Measurements from ENCODE around the gene FAM219A. TPM values are rescaled to one million over a fixed set of nuclear protein-coding genes. Genes with fewer than 3 reads are reported as not detected.
"Not testable (repeated sequence)": the region's sequence is repeated elsewhere in the genome, so short reads cannot be mapped to it uniquely, and the experiment has no call there.

Gene FAM219A
- total RNA-seq, 1 experiment from 2014 or later, result 63.3 TPM

DNA sequence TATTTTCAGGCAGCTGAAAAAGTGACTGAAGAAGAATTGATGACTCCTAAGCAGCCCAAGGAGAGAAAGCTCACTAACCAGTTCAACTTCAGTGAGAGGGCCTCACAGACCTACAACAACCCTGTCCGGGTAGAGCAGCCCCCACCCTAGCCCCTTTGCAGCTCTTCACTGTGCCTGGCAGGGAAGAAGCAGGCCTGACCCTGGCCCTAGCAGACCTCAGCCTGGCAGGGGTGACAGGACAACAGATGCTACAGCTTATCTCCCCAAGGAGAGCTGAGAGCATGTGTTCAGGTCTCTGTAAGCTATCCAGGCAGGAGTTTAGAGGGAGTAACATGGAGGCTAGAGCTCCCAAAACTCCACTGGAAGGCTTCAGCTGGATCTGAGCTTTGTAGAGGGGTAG, 32.0 kb upstream of the FAM219A start:
- TF ChIP-seq EZH2 (IDR thresholded peaks at IDR 0.05; ENCODE audit: borderline replicate concordance, low read depth, low read length, poor library complexity, severe bottlenecking) (no peak), CTCF (conservative IDR thresholded peaks at IDR 0.05; ENCODE audit: low read depth, low read length) (no peak)
- Histone ChIP-seq H3K27ac (ENCODE audit: low read depth, low read length, poor library complexity, severe bottlenecking) (no peak overlapping the region), H3K27me3 (replicated peaks; ENCODE audit: insufficient read depth, low read depth, low read length, poor library complexity) (peaks cover 16% of the 10 kb centered on the region), H3K4me1 (ENCODE audit: insufficient read depth, low read length, poor library complexity, severe bottlenecking) (no peaks in the 10 kb centered on the region), H3K9me3 (ENCODE audit: low read depth, low read length, poor library complexity, severe bottlenecking) (no peaks in the 10 kb centered on the region), H3K36me3 (ENCODE audit: insufficient read depth, low read length, poor library complexity, severe bottlenecking) (no peaks in the 10 kb centered on the region), H3K4me3 (ENCODE audit: low read depth, low read length, poor library complexity, severe bottlenecking) (no peak overlapping the region)
- no TSS peak for BruUV-seq (replicated peaks)
- no peak for DNase-seq (ENCODE audit: low spot score)
- intact Hi-C loops (cut with micrococcal nuclease; ENCODE audit: unreplicated experiment), result no loop called here
- ChIA-PET CTCF (interaction anchor here (1.1 kb wide), 1 partner anchor 86 kb away, joined by 4 read pairs; no protein-coding TSS in a partner anchor), POLR2A (ENCODE audit: low non-redundant PET) (no interaction called here)

- Histone ChIP-seq H3K27ac (ENCODE audit: low read depth, low read length, poor library complexity, severe bottlenecking) (no peak overlapping the region), H3K9me3 (ENCODE audit: low read depth, low read length, poor library complexity, severe bottlenecking) (no peaks in the 10 kb centered on the region), H3K4me1 (ENCODE audit: insufficient read depth, low read length, poor library complexity, severe bottlenecking) (no peaks in the 10 kb centered on the region), H3K36me3 (ENCODE audit: insufficient read depth, low read length, poor library complexity, severe bottlenecking) (no peaks in the 10 kb centered on the region), H3K27me3 (replicated peaks; ENCODE audit: insufficient read depth, low read depth, low read length, poor library complexity) (peaks cover 16% of the 10 kb centered on the region), H3K4me3 (ENCODE audit: low read depth, low read length, poor library complexity, severe bottlenecking) (no peak overlapping the region)
- no TSS peak for BruUV-seq (replicated peaks)
- DNase-seq (ENCODE audit: low spot score), result no peak
- TF ChIP-seq EZH2 (IDR thresholded peaks at IDR 0.05; ENCODE audit: borderline replicate concordance, low read depth, low read length, poor library complexity, severe bottlenecking) (no peak), CTCF (conservative IDR thresholded peaks at IDR 0.05; ENCODE audit: low read depth, low read length) (no peak)
- ChIA-PET POLR2A (ENCODE audit: low non-redundant PET) (no interaction called here), CTCF (no interaction called here)
- intact Hi-C loops (cut with micrococcal nuclease; ENCODE audit: unreplicated experiment), result no loop called here
These were observed 28.2 kb upstream of the FAM219A start for GRCh38 chr9:34486572-34486971.

DNA sequence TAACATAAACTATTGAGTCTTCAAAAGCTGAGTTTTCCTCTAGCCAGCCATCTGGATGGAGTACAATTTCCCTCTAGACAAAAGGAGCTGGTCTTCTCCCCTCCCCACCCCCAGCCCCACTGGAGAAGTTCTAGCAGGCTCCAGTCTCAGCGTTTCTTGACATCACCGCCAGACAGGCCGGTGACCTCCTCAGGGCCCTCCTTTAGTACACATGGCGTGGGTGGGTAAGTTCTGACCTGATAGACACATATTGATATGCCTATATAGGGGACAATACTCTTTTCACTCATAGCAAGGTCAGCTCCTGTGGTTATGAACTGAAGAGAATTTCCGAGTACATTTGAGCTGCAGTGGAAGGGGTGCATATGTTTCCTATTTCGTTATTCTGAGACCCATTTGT, 27.5 kb upstream of the FAM219A start:
- POLR2A ChIA-PET (ENCODE audit: low non-redundant PET), result no interaction called here
- no TSS peak for BruUV-seq (replicated peaks)
- no peak overlapping the region for H3K4me3 ChIP-seq (ENCODE audit: low read depth, low read length, poor library complexity, severe bottlenecking)
- no peaks in the 10 kb centered on the region for H3K9me3 ChIP-seq (ENCODE audit: low read depth, low read length, poor library complexity, severe bottlenecking)
- no peaks in the 10 kb centered on the region for H3K36me3 ChIP-seq (ENCODE audit: insufficient read depth, low read length, poor library complexity, severe bottlenecking)
- H3K27ac ChIP-seq (ENCODE audit: low read depth, low read length, poor library complexity, severe bottlenecking), result no peak overlapping the region
- no peak for DNase-seq (ENCODE audit: low spot score)
- intact Hi-C loops (cut with micrococcal nuclease; ENCODE audit: unreplicated experiment), result no loop called here
- CTCF ChIA-PET, result no interaction called here
- peaks cover 16% of the 10 kb centered on the region for H3K27me3 ChIP-seq (replicated peaks; ENCODE audit: insufficient read depth, low read depth, low read length, poor library complexity)
- TF ChIP-seq EZH2 (IDR thresholded peaks at IDR 0.05; ENCODE audit: borderline replicate concordance, low read depth, low read length, poor library complexity, severe bottlenecking), result no peak
- no peaks in the 10 kb centered on the region for H3K4me1 ChIP-seq (ENCODE audit: insufficient read depth, low read length, poor library complexity, severe bottlenecking)

- ChIA-PET CTCF (no interaction called here), POLR2A (ENCODE audit: low non-redundant PET) (no interaction called here)
- Histone ChIP-seq H3K27me3 (replicated peaks; ENCODE audit: insufficient read depth, low read depth, low read length, poor library complexity) (peaks cover 16% of the 10 kb centered on the region), H3K36me3 (ENCODE audit: insufficient read depth, low read length, poor library complexity, severe bottlenecking) (no peaks in the 10 kb centered on the region), H3K4me3 (ENCODE audit: low read depth, low read length, poor library complexity, severe bottlenecking) (no peak overlapping the region), H3K4me1 (ENCODE audit: insufficient read depth, low read length, poor library complexity, severe bottlenecking) (no peaks in the 10 kb centered on the region), H3K27ac (ENCODE audit: low read depth, low read length, poor library complexity, severe bottlenecking) (no peak overlapping the region), H3K9me3 (ENCODE audit: low read depth, low read length, poor library complexity, severe bottlenecking) (no peaks in the 10 kb centered on the region)
- intact Hi-C loops (cut with micrococcal nuclease; ENCODE audit: unreplicated experiment), result no loop called here
- no peak for DNase-seq (ENCODE audit: low spot score)
- BruUV-seq (replicated peaks), result no TSS peak
- TF ChIP-seq CTCF (conservative IDR thresholded peaks at IDR 0.05; ENCODE audit: low read depth, low read length), result no peak
- TF ChIP-seq EZH2 (IDR thresholded peaks at IDR 0.05; ENCODE audit: borderline replicate concordance, low read depth, low read length, poor library complexity, severe bottlenecking), result no peak
These were observed 26.3 kb upstream of the FAM219A start for GRCh38 chr9:34484678-34485077.

DNA sequence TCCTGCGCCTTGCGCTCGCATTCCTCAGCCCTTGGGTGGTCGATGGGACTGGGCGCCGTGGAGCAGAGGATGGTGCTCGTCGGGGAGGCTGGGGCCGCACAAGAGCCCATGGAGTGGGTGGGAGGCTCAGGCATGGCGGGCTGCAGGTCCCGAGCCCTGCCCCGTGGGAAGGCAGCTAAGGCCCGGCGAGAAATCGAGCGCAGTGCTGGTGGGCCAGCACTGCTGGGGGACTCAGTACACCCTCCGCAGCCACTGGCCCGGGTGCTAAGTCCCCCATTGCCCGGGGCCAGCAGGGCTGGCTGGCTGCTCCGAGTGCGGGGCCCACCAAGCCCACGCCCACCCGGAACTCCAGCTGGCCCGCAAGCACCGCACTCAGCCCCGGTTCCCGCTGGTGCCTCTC, 24.4 kb upstream of the FAM219A start:
- BruUV-seq (replicated peaks); intact Hi-C loops (cut with micrococcal nuclease; ENCODE audit: unreplicated experiment); H3K27me3 ChIP-seq (replicated peaks; ENCODE audit: insufficient read depth, low read depth, low read length, poor library complexity); H3K9me3 ChIP-seq (ENCODE audit: low read depth, low read length, poor library complexity, severe bottlenecking); H3K27ac ChIP-seq (ENCODE audit: low read depth, low read length, poor library complexity, severe bottlenecking); CTCF ChIA-PET; DNase-seq (ENCODE audit: low spot score); POLR2A ChIA-PET (ENCODE audit: low non-redundant PET); H3K4me3 ChIP-seq (ENCODE audit: low read depth, low read length, poor library complexity, severe bottlenecking); H3K4me1 ChIP-seq (ENCODE audit: insufficient read depth, low read length, poor library complexity, severe bottlenecking); H3K36me3 ChIP-seq (ENCODE audit: insufficient read depth, low read length, poor library complexity, severe bottlenecking): not testable (repeated sequence)
